NCI-H2196 treated with DMSO at 0.1 percent for 48 hours (cell line): ENCODE measurements around the gene MMS19.

Experiments
- DNase-seq: peaks from one replicate; lab custom pipeline; 2025; ENCODE audit not compliant: unreplicated experiment; lab: John Stamatoyannopoulos, UW

MMS19 gene

DNA sequence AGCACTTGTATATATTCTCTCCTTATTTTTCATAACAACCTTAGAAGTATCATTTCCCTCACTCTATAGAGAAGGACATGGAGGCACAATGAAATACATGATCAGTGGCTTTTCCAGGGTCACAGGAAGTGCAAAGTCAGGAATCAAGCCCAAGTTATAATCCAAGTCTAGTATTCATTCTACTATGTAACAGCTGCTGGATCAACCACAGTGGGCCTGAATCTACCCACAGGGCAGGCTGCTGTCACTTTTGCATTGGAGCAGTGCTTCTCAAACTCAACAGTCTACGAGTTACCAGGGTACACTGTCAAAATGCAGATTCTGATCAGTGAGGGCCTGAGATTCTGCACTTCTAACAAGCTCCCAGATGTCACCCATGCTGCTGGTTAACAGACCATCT, 34.0 kb downstream of the MMS19 start:
- no peak for DNase-seq

GRCh38 chr10:97463363-97464132, 34.7 kb downstream of the MMS19 start:
- DNase-seq: peak; percentile 26

GRCh38 chr10:97462309-97462708, 35.9 kb downstream of the MMS19 start:
- no peak for DNase-seq

- no peak for DNase-seq
These were observed 38.3 kb downstream of the MMS19 start for GRCh38 chr10:97459933-97460332.

GRCh38 chr10:97459111-97459510, 39.1 kb downstream of the MMS19 start:
- no peak for DNase-seq

- DNase-seq: no peak
These were observed 41.5 kb downstream of the MMS19 start for GRCh38 chr10:97456686-97457065.

DNA sequence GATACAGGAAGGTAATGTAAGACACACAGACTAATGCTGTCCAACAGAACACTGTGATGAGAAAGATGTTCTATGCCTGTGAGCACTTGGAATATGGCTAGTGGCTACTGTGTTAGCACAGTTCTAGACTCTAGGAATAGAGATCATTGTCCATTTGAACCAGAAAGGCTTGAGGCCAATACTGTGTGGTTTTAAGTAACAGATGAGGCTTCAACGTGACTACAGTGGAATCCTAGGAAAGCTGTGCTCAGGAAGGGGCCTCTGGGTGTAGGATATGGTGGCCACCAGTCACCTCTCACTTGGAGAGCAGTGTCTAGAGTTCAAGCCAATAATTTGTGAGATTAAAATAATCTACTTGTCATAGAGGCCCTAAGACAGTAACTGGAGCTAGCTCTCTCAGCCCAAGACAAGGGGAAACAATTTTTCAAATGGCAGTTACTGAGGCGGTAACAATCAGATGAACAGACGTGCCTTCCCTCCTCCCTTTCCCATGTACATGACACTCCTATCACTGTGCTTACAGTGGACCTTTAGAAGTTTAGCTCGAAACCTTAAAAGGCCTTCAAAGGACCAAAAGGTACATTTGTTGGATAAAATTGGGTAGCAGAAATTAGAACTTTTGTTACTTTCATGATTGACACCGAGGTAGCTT, 42.1 kb downstream of the MMS19 start:
- no peak for DNase-seq

DNA sequence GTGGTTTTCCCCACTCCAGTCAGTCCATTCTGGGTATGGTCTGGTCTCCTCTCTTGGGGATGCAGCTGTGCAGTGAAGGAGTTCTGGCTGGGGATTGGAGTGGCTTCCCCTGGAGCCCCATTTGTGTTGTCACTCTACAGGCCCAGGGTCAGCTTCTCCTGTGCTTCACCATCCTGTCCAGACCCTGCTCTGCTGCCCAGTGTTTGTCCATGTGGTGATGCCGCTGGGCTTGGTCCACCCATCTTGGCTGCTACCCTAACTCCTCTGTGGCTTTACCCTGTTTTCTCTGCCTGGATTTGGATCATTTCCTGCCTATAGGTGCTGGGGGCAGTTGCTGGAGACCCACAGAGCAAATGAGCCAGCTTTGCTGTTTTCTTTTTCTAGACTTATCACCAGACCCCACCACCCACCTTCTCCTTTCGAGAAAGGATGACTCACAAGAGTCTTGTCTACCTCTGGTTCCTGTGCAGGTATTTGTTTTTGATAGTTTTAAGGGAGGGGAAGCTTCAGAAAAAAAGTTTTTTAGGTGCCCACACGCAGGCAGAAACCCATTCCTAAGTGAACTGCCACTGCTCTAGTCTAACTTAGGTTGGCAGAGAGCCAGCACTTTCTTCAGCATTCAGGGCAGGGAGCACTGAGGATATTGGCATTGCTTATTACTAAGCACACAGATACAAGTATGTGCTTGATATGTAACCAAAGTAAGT, 43.7 kb downstream of the MMS19 start:
- no peak for DNase-seq

GRCh38 chr10:97452352-97452751, 45.9 kb downstream of the MMS19 start:
- no peak for DNase-seq

GRCh38 chr10:97451605-97452004, 46.6 kb downstream of the MMS19 start:
- no peak for DNase-seq

GRCh38 chr10:97450828-97451227, 47.4 kb downstream of the MMS19 start:
- DNase-seq: no peak

GRCh38 chr10:97445722-97446639, 52.2 kb downstream of the MMS19 start, which contains the start of the genes EXOSC1 and ZDHHC16:
EXOSC1 (minus strand) TSS chr10:97446006; CDS start chr10:97445985, 21 bp downstream.
ZDHHC16 (plus strand) TSS chr10:97446175; CDS start chr10:97451676, 5,501 bp downstream.
- DNase-seq: peak; percentile 69

DNA sequence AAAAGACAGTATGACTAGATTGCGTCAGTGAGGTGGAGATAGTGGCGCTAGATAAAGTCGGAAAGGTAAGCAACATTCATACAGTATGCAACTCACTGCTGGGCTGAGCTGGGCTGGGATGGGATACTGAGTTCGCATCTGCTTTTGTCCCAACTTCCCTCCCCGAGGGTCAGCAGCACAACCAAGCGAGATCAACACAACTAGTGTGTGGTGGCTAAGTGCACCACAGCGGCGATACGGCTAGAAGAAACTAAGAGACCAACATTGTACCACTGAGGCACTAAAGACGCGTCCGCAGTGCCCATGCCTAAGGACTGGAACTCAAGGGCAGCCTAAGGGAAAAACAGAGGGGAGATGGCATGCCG, 52.9 kb downstream of the MMS19 start:
- DNase-seq: no peak

GRCh38 chr10:97444212-97444611, 54.0 kb downstream of the MMS19 start:
- DNase-seq: no peak

DNA sequence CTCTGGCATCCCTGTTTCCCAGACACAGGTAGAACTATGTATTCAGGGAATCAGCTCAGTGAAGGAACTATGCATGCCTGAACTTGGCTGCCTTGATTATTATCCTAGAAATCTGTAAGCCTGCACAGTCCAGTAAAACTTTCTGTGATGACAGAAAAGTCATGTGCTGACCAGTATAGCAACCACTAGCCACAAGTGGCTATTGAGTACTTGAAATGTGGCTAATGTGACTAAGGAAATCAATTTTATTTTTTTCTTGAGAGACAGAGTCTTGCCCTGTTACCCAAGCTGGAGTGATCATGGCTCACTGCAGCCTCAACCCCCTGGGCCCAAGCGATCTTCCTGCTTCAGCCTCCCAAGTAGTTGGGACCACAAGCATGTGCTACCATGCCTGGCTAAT, 55.9 kb downstream of the MMS19 start:
- no peak for DNase-seq

- DNase-seq: no peak
These were observed 63.0 kb downstream of the MMS19 start for GRCh38 chr10:97435211-97435610.

DNA sequence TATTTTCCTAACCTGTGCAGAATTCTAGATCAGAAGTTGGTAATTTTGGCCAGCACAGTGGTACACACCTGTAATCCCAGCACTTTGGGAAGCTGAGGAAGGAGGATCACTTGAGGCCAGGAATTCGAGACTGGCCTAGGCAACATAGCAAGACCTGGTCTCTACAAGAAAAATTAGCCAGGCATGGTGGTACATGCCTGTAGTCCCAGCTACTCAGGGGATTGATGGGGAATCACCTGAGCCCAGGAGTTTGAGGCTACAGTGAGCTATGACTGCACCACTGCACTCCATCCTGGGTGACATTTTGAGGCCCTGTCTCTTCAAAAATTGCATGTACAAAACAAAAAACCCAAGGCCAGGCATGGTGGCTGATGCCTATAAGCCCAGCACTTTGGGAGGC, 63.7 kb downstream of the MMS19 start:
- no peak for DNase-seq

GRCh38 chr10:97434055-97434454, 64.2 kb downstream of the MMS19 start:
- no peak for DNase-seq

DNA sequence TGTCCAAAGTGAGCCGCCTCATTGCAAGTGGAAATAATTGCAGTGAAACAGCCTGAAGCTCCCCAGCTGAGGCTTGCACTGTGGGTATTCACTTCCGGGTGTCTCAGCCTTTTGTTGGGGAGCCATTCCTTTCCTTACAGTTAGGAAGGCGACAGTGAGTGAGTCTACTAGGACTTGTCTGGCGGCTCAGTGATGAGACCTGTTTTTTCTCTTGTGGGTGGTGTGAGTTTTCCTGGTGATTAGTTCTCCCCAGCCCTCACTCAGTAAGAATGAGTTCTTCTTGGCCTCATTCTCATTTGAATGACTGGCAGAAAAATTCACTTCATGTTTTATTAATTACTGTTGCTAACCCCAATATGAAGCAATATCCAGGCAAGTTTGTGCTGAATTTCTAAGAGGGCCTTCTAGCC, 69.6 kb downstream of the MMS19 start:
- DNase-seq: no peak

- DNase-seq: no peak
These were observed 70.5 kb downstream of the MMS19 start for GRCh38 chr10:97427571-97428179.
